ENCODE data around the gene RGS10.
"Not testable (repeated sequence)": the region's sequence is repeated elsewhere in the genome, so short reads cannot be mapped to it uniquely, and the experiment has no call there.

RGS10 gene

DNA sequence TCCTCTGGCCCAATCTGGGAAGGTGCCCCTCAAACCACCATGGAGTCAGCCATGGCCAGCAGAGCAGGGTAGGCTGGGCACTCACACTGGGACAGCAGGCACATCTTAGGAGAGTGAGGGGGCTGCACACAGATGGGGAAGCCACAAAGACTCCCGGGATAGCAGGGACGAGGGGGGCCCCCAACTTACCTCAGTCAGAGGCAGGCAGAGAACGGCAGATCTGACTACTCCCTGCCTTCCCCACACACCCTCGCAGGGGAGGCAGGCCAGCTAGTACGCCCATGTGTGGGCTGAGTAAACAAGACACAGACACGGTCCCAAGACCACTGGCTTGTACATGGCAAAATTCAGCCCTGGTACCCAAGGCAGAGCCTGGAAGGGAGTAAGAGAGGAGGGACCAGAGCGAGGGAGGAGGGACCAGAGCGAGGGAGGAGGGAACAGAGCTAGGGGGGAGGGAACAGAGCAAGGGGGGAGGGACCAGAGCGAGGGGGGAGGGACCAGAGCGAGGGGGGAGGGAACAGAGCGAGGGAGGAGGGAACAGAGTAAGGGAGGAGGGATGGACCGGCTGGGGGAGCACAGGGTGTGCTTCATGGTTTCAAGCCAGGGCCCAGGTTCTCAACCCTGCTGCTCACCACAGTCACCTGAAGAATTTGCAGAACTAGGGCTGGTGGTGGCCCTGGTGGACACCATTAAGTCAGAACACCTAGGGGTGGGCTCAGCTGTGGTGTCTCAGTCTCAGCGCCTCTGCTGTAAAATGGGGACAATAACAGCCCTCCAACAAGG lies 73.8 kb downstream of the RGS10 start:
- DNase-seq (ENCODE audit: low read depth), result no peak

DNA sequence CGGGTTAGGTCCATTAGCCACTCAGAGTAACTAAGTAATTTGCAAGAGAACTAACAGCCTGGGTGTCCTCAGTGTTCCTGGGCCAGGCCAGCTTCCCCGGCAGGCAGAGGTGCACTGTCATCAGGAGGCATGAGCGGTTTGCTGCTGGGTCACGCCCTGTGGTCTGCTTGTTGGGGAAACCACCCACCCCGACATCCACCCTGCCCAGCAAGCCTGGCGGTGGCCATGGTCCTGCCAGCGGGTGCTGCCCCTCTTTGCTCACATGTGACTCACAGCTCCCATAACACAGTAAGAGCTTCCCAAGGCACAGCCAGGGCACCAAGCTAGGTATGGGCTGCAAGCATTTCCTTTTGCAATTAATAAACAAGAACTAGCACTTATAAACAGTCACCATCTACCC lies 75.9 kb downstream of the RGS10 start:
- DNase-seq (ENCODE audit: low read depth), result peak; percentile 7

DNA sequence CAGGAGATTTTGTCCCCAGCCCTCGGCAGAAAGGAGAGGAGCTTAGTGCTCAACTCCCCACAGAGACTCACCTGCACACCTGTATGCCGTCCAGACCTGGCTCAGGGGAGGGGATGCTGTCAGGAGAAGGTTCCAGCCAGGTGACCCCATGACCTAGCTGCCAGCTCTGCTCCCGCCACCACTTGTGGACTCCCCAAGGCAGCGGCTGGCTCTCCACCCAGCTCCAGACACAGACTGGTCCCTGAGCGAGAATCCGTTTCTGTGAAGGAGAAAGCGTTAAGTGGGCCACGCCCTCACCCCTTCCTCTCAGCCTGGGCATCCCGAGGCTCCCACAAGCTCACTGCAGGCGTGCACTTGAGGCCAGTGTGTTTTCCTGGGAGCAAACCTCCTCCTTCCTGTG lies 76.4 kb downstream of the RGS10 start:
- no peak for DNase-seq (ENCODE audit: low read depth)

DNA sequence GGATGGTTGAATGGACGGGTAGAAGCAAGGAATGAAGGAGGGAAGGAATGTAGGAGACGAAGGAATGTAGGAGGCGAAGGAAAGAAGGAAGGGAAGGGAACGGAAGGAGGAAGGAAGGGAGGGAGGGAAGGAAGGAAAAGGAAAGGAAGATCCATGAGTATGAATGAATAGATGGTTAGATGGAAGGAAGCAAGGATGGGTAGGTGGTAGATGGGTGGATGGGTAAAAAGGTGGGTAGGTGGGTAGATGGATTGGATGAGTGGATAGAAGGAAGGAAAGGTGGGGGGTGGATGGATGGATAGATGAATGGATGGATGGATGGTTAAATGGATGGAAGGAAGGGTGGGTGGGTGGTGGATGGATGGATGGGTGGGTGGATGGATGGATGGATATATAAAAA lies 77.4 kb downstream of the RGS10 start:
- DNase-seq (ENCODE audit: low read depth), result no peak

DNA sequence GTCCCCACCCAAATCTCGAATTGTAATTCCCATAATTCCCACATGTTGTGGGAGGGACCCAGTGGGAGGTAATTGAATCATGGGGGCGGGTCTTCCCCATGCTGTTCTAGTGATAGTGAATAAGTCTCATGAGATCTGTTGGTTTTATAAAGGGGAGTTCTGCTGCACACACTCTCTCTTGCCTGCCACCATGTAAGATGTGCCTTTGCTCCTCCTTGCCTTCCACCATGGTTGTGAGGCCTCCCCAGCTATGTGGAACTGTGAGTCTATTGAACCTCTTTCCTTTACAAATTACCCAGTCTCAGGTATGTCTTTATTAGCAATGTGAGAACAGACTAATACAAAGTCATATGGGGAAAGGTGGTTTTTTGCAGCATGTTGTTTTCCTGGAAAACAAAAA lies 79.3 kb downstream of the RGS10 start:
- DNase-seq (ENCODE audit: low read depth), result not testable (repeated sequence)

DNA sequence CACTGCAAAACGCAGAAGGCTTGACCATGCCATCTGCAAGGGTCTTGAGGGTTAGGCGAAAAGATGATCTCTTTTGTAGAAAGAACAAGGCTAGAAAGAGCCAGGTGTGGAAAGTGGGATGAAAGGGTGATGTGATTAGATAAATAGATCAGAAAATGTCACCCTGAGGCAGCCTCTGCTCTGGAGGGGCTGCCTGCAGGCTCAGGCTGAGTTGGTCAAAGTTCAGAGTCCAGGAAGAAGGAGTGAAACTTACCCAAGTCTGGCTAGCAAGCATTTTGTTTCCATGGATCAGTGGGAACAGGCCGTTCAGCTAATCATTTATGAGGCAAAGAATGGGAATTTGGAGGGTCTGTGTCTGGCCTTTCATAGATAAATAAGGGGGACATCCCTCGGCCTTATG lies 79.7 kb downstream of the RGS10 start:
- DNase-seq (ENCODE audit: low read depth), result no peak

DNA sequence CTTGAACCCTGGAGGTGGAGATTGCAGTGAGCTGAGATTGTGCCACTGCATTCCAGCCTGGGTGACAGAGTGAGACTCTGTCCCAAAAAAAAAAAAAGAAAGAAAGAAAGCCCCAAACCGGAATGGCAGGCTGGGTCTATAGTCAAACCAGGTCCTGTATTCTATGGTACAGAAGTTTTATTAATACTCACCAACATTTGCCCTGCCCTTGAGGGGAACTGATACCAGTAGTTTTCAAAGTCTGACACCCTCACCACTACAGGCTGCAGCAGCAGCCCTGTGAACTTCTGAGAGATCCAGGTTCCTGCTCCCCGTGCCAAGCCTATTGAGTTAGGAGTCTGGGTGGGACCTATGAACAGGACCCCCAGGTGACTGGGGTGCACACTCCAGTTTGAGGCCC lies 80.6 kb downstream of the RGS10 start:
- DNase-seq (ENCODE audit: low read depth), result no peak

DNA sequence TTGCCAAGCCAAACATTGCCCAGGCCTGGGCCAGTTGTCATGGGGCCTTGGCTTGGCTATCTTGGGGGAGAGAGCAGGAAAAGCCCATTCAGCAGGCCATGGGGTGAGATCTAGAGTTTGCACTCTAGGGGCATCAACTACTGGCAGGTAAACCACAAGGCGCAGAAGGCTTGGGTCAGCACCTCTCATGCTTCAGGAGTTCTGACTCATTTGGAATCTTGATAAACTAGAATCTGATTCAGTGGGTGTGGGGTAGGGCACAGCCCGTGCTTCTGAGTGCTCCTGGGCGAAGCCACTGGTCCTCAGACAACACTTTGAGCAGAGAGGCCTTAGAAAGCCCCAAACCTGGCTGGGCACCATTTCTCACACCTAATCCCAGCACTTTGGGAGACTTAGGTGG lies 81.1 kb downstream of the RGS10 start:
- no peak for DNase-seq (ENCODE audit: low read depth)

DNA sequence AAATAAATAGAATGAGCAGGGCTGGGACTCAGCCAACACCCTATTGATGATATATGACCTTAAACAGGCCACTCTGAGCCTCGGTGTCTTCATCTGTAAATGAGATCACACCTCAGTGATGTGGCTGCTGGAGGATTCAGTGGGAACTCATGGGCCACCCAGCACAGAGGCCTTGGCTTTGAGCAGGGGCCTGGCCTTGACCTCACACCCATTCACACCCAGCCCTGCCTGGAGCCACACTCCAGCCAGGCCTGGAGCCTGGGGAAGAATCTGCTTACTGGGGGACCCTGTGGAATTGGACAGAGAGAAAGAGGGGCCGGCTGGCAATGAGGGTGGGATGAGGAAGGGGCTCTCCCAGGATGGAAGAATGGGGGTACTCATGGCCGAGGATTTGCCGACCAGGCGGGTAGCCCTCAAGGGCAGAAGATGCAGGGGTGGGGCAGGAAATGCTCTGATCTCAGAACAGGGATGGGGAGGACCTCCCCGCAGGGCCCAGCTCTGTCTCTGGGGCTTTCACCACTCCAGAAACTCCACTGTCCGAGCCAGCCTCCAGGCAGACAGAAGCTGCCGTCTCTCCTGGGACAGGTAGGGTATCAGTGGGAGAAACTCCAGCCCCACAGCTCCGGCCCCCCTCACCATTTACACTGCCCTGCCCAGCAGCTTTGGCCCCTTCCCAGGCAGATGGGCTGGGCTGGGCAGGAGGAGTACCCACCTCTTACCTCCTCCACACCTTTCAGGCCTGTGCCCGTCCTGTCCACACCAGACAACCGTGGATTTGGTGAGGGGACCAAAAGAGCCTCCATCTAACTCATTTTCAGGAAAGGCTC lies 81.9 kb downstream of the RGS10 start:
- DNase-seq (ENCODE audit: low read depth), result no peak

DNA sequence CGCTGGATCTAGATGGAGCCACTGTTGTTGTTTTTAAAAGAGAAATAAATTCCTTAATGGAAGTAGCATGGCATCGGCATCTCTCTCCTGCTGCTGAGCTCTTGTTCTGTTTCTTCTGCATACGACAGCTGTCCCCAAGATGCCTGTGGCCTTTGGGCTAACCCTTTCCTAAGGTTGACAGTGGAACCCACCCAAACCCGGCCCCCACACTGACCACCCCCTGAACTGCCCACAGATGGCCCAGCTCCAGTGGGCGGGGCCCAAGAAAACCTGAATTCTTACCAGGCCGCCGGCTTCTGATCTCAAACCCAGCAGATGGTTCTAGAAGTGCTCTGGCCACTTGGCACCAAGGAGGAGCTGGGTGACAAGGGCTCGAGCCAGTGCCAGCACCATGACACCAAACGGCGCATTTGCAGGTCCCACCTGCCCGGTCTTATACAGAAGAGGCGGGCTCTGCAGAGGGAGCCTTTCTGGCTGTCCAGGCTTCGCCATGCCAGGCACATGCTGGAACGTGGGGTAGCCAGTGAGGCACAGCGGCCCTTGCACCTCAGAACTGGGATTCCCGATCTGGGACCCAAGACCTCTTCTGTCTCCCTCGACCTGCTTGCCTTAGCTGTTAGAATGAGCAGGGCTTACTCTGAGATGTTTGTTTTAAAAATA lies 82.7 kb downstream of the RGS10 start:
- DNase-seq (ENCODE audit: low read depth), result no peak

DNA sequence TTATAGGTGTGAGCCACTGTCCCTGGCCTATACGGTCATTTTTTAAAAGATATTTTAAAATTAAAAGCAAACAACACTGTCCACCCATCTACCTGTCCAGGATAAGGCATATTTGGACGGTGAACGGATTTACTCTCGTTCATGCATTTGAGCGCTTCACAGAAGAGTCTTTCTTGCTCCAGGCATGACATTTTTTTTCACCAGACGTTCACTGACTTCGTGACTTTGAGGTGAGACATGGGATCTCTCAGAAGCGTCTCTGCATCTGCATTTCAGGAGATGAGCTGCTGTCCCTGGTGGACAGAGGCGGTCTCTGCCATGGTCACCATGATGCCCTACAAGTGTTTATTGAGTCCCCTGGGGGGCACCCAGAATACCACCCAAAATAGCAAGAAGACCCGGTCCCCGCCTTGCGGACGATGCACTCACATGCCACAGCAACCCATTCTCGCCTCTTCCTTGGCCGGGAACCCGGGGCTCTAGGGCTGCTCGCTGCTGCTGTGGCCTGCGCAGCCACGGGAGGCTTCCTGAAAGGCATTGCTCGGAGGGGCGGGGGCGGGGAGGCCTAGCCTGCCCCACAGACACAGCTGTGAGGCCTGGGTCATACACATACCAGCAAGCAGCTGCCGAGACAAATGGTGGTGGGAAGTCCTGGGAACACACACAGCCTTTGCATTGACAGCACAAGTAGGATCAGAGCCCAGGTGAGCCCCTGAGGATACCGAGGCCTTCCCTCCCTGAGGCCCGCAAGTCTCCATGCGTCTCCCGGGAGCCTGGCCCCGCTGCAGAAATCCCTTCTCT lies 84.4 kb downstream of the RGS10 start:
- DNase-seq (ENCODE audit: low read depth), result no peak

DNA sequence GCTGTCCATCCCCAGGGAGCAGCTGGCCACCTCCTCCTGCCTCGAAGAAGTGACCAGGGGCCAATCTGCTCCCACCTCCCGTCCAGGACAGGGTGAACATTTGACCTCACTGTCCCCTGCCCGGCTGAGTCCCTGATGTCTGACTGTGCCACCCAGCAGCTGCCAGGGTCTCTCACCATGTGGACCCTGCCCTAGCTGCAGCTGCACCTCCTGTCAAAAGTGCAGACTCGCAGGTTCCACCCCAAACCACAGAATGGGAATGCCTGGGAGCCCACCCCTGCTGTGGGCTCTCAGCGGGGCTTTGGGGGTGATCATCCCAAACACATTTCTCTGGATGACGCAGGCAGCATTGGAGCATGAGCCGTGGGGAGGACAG lies 86.1 kb downstream of the RGS10 start:
- no peak for DNase-seq (ENCODE audit: low read depth)

DNA sequence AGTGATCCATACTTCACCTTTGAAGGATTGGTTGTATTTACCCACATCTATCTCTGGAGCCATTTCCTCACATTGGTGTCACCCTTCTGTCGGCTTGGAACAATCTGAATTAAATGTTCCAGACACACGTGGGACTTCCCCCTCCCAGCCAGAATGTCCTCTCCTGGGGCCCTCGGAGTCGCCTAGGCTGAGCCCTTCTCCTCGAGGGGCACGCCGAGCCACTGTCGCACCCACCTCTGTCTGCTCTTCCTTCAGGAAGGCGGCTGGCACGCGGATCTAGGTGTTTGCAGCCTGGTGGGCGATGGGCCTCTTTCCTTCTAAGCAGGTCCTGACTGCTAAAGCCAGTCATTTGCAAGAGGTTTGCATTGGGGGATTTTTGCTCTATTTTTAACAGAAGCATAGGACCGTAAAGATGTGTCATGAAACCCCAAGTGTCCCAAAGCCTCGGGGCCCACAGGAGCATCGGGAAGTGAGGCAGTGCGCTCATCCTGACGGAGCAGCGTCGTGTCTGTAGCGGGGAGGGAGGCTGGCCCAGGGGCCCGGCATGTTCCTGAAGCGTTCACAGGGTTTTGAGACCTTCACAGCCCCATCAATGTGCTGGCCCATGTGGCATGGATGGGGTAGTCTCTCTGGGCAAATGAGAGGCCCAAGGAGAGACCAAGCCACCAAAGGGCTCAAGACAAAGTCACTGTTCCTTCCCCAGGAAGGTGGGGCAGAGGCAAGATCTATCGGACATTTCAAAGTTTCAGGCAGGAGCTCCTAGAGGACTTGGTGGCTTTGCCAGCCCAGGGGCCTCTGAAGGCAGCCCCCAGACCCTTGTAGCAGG lies 86.7 kb downstream of the RGS10 start:
- no peak for DNase-seq (ENCODE audit: low read depth)

DNA sequence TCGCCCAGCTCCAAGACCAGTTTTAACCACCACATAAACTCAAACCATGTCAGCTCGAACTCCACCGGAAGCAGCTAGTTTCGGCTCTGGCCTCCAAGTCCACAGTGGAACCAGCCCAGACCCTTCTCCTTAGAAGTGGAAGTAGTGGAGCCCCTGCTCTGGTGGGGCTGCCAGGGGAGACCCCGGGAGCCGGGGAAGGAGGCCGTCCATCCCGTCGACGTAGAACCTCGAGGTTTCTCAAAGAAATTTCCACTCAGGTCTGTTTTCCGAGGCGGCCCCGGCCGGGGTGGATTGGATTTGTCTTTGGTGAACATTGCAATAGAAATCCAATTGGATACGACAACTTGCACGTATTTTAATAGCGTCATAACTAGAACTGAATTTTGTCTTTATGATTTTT lies 87.5 kb downstream of the RGS10 start:
- no peak for DNase-seq (ENCODE audit: low read depth)

DNA sequence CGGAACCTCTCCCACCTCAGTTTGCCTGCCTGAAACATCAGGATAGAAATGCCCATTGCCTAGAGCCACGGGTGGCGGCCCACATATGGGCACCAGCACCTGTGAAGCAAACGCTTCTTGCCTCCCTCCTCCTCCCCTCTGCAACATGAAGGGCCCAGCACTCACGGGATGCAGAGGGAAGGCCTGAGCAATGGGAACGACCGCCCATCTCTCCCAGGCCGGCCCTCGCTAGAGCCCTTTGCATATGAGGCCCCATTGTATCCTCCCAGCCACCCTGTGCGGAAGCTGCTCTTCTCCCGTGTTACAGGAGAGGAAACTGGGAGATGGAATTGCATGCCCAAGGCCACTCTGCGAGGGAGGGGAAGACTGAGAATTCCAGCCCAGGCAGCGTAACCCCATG lies 88.2 kb downstream of the RGS10 start:
- no peak for DNase-seq (ENCODE audit: low read depth)

DNA sequence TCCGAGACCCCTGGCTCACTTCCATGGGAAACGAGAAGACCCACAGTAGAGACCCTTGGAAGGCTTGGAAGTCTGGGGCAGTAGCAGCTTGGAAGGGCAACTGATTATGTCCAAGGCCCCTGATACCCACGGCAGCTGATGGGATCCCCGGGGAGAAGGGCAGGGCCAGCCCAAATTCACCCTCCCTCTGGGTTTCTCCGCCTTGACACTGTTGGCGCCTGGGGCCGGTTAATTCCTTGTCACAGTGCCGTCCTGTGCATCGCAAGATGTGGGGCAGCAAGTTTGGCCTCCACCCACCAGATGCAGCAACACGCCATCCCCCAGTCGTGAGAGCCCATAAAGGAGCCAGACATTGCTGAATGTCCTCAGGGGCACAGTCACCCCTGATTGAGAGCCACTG lies 89.2 kb downstream of the RGS10 start:
- DNase-seq (ENCODE audit: low read depth), result no peak

DNA sequence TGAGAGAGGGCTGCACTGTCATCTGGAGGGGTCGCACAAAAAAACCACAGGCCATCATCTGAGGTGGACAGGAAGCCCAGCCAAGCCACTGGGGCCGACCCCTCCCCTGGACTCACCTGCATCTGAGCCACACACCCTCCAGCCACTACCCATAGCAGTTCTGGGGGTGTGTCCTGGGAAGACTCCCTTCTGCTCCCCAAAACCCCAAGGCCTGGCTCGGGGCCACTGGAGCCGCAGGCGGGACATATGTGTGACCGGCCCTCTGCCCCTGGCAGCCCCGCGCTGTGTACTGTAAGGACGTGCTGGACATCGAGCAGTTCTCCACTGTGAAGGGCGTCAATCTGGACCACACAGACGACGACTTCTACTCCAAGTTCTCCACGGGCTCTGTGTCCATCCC lies 90.1 kb downstream of the RGS10 start:
- no peak for DNase-seq (ENCODE audit: low read depth)

DNA sequence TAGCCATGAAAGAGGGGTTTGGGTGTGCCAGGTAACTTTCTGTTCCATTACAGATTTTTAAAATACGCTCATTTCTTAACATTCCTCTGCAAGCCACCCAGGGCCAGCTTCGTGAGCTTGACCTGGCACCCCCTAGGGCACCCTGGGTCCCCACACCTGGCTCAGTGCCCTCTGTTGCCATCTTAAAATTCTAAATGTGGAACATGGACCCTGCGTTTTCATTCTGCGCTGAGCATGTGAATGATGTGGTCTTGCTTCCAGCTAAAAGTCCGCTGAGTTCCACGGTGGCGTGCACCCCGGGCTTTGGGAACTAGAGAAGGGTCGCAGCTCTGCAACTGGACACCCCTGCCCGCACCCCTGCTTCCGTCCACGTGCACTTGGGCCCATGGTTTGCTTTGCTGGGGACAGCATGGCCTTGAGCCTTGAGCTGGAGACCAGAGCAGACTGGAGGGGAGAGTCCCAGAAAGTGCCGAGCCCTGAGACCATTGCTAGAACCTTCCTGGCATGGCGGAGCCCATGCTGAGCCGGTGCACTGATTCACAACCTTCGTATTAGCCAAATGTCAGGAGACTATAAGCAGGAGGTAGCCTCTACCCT lies 91.1 kb downstream of the RGS10 start:
- DNase-seq (ENCODE audit: low read depth), result no peak

DNA sequence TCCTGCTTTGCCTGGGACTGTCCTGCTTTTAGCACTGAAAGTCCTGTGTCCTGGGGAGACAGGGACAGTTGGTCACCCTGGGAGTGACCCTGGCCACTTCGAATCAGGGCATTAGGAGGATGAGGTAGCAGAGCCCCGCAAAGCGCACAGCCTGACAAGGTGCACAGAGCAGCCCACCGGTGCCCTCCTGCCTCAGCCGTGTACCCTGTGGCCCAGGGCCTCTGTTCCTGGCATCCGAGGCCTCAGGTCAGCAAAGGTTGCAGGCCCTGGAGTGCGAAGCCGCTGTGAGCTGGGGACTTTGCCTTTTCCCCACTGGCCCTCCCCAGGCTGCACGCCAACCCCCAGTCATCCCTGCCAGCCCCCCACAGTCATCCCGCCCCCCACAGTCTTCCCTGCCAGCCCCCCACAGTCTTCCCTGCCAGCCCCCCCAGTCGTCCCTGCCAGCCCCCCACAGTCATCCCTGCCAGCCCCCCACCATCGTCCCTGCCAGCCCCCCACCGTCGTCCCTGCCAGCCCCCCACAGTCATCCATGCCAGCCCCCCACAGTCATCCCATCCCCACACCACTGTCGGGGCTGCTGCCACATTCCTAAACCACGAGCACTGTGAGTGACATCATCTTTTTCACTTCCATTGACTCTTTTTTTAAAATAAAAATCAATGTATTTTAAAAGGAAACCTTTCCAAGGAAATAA lies 91.8 kb downstream of the RGS10 start:
- DNase-seq (ENCODE audit: low read depth), result no peak
